H1 (cell line): ENCODE data around the gene CHD2. TPM values are rescaled to one million over a fixed set of nuclear protein-coding genes. Genes with fewer than 3 reads are reported as not detected.

Source experiments
- ATF3 ChIP-seq: IDR thresholded peaks from 2 replicates; pipeline ENCODE4 v1.6.1; 2011; ENCODE audit warnings: low read depth, mild to moderate bottlenecking, low read length; ENCODE audit not compliant: insufficient read depth
- EZH2 ChIP-seq: fragments of 200-600 bp; sonication (generic); IDR thresholded peaks from 2 replicates; pipeline ENCODE4 v1.7.1; 2012; ENCODE audit warnings: low read depth, mild to moderate bottlenecking, moderate library complexity, low read length, inconsistent platforms; ENCODE audit not compliant: severe bottlenecking
- HDAC2 ChIP-seq, 2 experiments: fragments of 300-600 bp in 1 of 2; sonication (generic) in 1 of 2; IDR thresholded peaks; 2 replicates each; pipeline ENCODE4 v1.6.1; 2011 to 2012; ENCODE audit warnings: low read depth in 2 of 2, low read length in 2 of 2, mild to moderate bottlenecking in 2 of 2, moderate library complexity in 2 of 2, borderline replicate concordance in 1 of 2, inconsistent platforms in 1 of 2
- KDM5A ChIP-seq: fragments of 200-600 bp; IDR thresholded peaks from 2 replicates; pipeline ENCODE4 v1.7.1; 2012; ENCODE audit warnings: mild to moderate bottlenecking, low read length, inconsistent platforms, mixed read lengths
- POLR2AphosphoS5 ChIP-seq: IDR thresholded peaks from 2 replicates; pipeline ENCODE4 v1.6.1; 2011; ENCODE audit warnings: low read depth, low read length
- POU5F1 ChIP-seq: IDR thresholded peaks from 2 replicates; pipeline ENCODE4 v1.6.1; 2011; ENCODE audit warnings: low read depth, mild to moderate bottlenecking, low read length, moderate library complexity
- RXRA ChIP-seq: IDR thresholded peaks from 2 replicates; pipeline ENCODE4 v1.6.1; 2011; ENCODE audit warnings: low read depth, mild to moderate bottlenecking, low read length, moderate library complexity; ENCODE audit not compliant: insufficient read depth
- YY1 ChIP-seq: IDR thresholded peaks from 2 replicates; pipeline ENCODE4 v1.6.1; 2011; ENCODE audit warnings: low read depth, mild to moderate bottlenecking, low read length
- polyA plus RNA-seq, 7 experiments: library from polyadenylated mRNA; depleted of rRNA in 3 of 7; stranded (reverse) in 5 of 7; unstranded in 2 of 7; fragments of >200 nt in 5 of 7; fragments of 200-250 nt in 2 of 7; gene quantifications; 1 replicate in 5 of 7; 2 replicates in 1 of 7; 4 replicates in 1 of 7; pipeline versions ENCODE4 v1.2.1 to v1.2.3, GENCODE V29; 2011 to 2013; ENCODE audit warnings: missing spikeins in 2 of 7, mixed read lengths in 2 of 7
- total RNA-seq: library from RNA; stranded (reverse); fragmentation: NEBNext Ultra II Directional; extraction: Animal tissue kit (Norgen Biotek cat#: 25700); gene quantifications from 2 replicates; pipeline ENCODE4 v1.2.1, GENCODE V29; 2021
- TF ChIP-seq, protein P1 (sequence below): fragments of 300-600 bp; sonication (generic); IDR thresholded peaks from 2 replicates; pipeline ENCODE4 v1.7.1; 2012; ENCODE audit warnings: low read length, moderate library complexity, mild to moderate bottlenecking, inconsistent platforms; ENCODE audit not compliant: insufficient replicate concordance

Gene CHD2
- total and polyA plus RNA-seq, 2 of the 8 experiments (the other 6 are each of a cell fraction or from before 2014, with no cell fraction given) = 28.8 to 70.0 TPM

DNA sequence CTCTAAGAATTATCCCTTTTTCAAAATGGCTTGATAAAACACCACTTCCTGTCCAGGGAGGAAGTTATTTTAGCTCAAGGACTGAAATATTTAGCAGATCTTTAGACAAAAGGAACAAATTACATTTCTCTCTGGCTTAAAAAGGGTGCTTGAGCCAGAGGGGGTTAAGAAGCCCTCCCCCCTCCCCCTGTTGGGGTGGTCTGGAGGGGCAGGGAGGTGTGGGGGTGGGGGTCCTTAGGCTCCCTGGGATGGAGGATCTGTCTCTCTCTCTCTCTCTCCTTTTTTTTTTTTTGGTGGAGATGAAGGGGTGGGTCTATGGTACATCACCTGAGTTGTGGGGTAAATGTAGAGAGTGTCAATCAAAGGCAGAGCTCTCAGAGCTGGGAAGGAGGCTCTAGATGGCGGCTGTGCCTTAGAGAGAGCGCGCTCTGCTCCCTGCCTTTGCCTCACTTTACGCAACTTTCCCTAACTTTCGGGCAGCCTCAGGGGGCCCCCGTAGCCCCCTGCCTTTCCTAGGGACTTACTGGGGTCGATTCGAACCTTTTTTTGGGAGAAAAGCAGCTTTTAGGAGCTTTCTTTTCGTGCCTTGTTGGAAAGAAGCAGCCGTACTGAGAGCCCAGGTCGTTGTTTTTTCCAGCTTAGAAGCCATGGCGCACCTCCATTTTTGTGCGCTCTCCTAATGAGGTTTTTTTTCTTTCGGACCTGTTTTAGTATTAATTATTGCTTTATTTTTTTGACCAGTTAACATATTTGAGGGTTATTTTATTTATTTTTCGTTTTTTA, at the start of gene CHD2 (continued):
- TF ChIP-seq POU5F1 = no peak
- peak in 1 of 2 experiments; percentile 15; a peak in 1 of 4 replicates for TF ChIP-seq HDAC2 (IDR thresholded peaks at IDR 0.05; ENCODE audit: borderline replicate concordance in 1 of 2, low read depth in 2 of 2, low read length in 2 of 2)
- no peak for TF ChIP-seq KDM5A
- TF ChIP-seq POLR2AphosphoS5 = peak; percentile 100
- TF ChIP-seq RXRA = no peak
- peak; percentile 93 for TF ChIP-seq YY1
- no peak for TF ChIP-seq EZH2
- TF ChIP-seq, protein P1, sequence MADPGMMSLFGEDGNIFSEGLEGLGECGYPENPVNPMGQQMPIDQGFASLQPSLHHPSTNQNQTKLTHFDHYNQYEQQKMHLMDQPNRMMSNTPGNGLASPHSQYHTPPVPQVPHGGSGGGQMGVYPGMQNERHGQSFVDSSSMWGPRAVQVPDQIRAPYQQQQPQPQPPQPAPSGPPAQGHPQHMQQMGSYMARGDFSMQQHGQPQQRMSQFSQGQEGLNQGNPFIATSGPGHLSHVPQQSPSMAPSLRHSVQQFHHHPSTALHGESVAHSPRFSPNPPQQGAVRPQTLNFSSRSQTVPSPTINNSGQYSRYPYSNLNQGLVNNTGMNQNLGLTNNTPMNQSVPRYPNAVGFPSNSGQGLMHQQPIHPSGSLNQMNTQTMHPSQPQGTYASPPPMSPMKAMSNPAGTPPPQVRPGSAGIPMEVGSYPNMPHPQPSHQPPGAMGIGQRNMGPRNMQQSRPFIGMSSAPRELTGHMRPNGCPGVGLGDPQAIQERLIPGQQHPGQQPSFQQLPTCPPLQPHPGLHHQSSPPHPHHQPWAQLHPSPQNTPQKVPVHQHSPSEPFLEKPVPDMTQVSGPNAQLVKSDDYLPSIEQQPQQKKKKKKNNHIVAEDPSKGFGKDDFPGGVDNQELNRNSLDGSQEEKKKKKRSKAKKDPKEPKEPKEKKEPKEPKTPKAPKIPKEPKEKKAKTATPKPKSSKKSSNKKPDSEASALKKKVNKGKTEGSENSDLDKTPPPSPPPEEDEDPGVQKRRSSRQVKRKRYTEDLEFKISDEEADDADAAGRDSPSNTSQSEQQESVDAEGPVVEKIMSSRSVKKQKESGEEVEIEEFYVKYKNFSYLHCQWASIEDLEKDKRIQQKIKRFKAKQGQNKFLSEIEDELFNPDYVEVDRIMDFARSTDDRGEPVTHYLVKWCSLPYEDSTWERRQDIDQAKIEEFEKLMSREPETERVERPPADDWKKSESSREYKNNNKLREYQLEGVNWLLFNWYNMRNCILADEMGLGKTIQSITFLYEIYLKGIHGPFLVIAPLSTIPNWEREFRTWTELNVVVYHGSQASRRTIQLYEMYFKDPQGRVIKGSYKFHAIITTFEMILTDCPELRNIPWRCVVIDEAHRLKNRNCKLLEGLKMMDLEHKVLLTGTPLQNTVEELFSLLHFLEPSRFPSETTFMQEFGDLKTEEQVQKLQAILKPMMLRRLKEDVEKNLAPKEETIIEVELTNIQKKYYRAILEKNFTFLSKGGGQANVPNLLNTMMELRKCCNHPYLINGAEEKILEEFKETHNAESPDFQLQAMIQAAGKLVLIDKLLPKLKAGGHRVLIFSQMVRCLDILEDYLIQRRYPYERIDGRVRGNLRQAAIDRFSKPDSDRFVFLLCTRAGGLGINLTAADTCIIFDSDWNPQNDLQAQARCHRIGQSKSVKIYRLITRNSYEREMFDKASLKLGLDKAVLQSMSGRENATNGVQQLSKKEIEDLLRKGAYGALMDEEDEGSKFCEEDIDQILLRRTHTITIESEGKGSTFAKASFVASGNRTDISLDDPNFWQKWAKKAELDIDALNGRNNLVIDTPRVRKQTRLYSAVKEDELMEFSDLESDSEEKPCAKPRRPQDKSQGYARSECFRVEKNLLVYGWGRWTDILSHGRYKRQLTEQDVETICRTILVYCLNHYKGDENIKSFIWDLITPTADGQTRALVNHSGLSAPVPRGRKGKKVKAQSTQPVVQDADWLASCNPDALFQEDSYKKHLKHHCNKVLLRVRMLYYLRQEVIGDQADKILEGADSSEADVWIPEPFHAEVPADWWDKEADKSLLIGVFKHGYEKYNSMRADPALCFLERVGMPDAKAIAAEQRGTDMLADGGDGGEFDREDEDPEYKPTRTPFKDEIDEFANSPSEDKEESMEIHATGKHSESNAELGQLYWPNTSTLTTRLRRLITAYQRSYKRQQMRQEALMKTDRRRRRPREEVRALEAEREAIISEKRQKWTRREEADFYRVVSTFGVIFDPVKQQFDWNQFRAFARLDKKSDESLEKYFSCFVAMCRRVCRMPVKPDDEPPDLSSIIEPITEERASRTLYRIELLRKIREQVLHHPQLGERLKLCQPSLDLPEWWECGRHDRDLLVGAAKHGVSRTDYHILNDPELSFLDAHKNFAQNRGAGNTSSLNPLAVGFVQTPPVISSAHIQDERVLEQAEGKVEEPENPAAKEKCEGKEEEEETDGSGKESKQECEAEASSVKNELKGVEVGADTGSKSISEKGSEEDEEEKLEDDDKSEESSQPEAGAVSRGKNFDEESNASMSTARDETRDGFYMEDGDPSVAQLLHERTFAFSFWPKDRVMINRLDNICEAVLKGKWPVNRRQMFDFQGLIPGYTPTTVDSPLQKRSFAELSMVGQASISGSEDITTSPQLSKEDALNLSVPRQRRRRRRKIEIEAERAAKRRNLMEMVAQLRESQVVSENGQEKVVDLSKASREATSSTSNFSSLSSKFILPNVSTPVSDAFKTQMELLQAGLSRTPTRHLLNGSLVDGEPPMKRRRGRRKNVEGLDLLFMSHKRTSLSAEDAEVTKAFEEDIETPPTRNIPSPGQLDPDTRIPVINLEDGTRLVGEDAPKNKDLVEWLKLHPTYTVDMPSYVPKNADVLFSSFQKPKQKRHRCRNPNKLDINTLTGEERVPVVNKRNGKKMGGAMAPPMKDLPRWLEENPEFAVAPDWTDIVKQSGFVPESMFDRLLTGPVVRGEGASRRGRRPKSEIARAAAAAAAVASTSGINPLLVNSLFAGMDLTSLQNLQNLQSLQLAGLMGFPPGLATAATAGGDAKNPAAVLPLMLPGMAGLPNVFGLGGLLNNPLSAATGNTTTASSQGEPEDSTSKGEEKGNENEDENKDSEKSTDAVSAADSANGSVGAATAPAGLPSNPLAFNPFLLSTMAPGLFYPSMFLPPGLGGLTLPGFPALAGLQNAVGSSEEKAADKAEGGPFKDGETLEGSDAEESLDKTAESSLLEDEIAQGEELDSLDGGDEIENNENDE = peak; percentile 85
- TF ChIP-seq ATF3 = no peak
